ENCODE measurements around the gene CADPS2.

GRCh38 chr7:122488241-122488640 lies 398.0 kb downstream of the CADPS2 start:
- TF ChIP-seq PATZ1 (CRISPR knock-in tag; IDR thresholded peaks at IDR 0.05; ENCODE audit: borderline replicate concordance) (no peak), ZNF565 (CRISPR knock-in tag; conservative IDR thresholded peaks at IDR 0.05; ENCODE audit: low read depth) (no peak)

All from SK-N-SH treated with all-trans-retinoic acid at 6 μM for 48 hours (cell line).